Mononuclear cell (primary cell): ENCODE results near the gene XXYLT1. TPM values are rescaled to one million over a fixed set of nuclear protein-coding genes. Genes with fewer than 3 reads are reported as not detected.
"Not testable (repeated sequence)": the region's sequence is repeated elsewhere in the genome, so short reads cannot be mapped to it uniquely, and the experiment has no call there.

Experiments used
- H3K27me3 ChIP-seq: 2 replicates; pipeline ENCODE4 v1.6.0; 2011; ENCODE audit warnings: low read length, control low read depth; ENCODE audit not compliant: insufficient read depth
- H3K4me1 ChIP-seq: 2 replicates; pipeline ENCODE4 v1.5.1; 2011; ENCODE audit warnings: mild to moderate bottlenecking, low read length, control low read depth; ENCODE audit not compliant: insufficient read depth
- H3K4me3 ChIP-seq: 2 replicates; pipeline ENCODE4 v1.5.1; 2011; ENCODE audit warnings: mild to moderate bottlenecking, low read length, moderate library complexity
- H3K9me3 ChIP-seq: 2 replicates; pipeline ENCODE4 v1.5.1; 2011; ENCODE audit warnings: low read depth, mild to moderate bottlenecking, control low read depth, low read length
- total RNA-seq: library from RNA; depleted of rRNA; stranded (reverse); fragments of >200 nt; gene quantifications from one replicate; pipeline ENCODE4 v1.2.3, GENCODE V29; 2012

Gene XXYLT1
- total RNA-seq, 1 donor: 9.0 TPM

DNA sequence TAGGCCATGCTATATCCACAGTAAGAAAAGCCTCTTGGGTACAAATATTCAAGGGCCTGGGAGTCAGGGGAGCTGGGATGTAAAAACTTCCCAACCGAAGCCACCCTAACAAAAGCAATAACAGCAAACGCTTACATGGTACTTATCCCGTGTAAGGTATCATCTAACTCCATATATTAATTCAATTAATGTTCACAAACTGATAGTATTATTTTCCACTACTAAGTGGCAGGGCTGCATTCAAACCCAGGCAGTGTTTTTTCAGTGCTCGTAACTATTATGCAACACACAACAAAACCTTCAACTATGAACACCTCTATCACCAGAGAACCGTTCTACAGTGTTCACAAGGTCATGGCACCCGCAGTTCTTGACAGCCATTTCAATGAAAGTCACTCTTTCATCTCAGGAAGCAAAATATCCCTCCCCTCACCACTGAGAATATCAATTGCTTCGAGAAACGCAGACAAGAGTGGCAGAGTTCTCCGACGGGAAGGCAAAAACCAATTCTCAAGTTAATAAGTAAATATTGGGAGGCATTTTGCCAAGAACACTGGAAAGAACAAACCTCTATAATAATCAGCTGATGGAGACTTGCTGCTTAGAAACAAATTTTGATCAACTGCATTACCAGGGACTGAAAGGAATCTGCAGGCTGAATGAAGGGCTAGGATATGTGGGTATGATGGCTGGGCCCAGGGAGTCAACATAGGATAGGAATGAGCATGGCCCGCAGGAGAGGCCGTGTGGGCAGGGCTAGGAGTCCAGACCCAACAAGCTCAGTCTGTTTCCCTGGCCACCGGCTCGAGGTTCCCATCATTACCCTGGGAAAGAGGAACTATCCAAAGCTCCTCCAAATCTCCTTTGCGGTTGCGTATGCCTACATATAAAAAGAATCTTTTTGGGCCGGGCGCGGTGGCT is 72.3 kb downstream of the XXYLT1 start:
- Histone ChIP-seq H3K27me3 (no peaks in the 10 kb centered on the region), H3K4me1 (peaks cover 14% of the 10 kb centered on the region), H3K4me3 (no peak overlapping the region), H3K9me3 (no peaks in the 10 kb centered on the region)

DNA sequence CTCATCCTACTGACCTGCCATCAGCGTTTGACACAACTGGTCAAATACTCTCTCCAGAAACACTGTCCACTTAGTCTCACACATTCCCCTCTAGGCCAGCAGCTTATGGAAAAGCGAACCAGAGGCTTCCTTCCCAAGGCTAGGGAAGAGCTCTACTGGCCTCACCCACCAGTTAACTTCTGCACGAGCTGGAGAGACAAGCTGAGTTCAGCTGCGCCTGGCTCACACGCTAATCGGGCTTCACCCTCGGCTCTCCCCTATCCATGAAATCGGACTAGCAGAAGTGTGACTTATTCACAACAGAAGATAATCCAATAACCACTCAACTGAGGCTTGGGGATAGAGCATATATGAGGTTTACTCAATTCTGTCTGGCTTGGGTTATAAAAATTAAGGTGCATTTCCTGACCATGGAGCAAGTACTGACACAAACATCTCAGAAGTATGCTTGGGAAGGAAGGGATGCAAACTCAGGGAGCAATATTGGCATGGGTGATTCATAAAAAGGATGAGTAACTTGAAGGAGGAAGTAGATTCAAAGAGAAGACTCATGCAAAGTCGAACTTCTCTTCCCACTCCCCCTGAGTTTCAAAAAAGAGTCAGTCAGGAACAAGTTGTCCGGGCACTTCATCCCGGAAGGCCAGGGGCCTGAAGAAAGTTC is 73.1 kb downstream of the XXYLT1 start:
- Histone ChIP-seq H3K4me1 (peaks cover 11% of the 10 kb centered on the region), H3K9me3 (no peaks in the 10 kb centered on the region), H3K27me3 (no peaks in the 10 kb centered on the region), H3K4me3 (no peak overlapping the region)

DNA sequence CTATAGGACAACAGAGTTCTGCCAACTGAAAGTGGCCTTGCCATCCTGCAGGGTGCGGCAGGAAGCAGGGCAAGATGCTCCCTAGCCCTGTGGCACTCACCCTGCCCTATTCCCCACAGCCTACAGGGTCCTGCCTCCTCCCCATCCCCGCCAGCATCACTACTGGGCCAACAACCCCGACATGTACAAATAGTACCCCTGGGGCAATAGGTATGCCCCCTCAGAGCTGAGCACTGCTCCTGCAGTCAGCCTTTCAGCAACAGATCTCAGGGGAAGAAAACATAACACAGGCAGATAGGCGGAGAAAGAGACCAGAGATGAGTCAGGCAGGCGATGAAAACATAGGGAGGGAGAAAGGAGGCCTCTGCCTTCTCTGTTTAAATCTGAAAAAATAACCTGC is 74.7 kb downstream of the XXYLT1 start:
- Histone ChIP-seq H3K9me3 (peaks cover 8% of the 10 kb centered on the region), H3K4me3 (no peak overlapping the region), H3K27me3 (no peaks in the 10 kb centered on the region), H3K4me1 (peaks cover 11% of the 10 kb centered on the region)

DNA sequence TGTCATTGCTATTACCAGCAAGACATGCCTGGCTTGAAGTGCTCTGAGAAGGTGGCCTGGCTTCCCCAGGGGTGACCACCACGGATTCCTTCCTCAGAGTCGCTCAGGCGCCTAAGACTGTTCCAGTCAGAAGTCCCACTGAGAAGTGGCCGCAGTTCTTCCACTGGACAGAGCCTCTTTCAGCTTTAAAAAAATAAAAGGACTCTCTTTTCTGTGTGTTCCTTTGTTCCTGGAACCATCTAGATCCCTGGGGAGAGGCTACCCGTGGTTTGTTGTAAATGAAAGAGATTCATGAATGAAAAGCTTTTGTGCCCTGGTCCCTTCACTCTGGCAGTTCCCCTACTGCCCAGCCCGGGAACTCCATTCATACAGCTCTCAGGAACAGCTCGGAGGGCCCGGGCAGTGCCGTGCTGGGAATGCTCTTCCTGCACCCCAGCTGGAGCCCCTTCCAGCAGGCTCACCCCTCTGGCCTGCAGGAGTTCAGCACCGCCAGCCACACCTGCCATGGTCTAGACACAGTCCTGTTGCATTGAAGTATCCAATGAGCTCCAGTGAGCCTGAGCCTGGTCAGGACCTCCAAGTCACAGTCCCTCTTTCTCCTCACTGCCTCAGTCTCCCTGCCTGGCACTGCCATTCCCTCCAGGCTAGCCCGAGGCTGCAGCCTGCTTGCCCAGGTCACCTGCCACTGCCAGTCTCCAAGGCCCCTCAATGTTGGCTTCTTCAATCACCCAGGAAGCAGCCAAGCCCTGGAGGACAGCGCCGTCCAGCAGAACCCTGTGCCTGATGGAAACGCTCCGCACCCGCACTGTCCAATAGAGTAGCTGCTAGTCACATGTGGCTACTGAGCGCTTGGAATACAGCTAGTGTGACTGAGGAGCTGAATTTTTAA is 75.4 kb downstream of the XXYLT1 start:
- H3K27me3 ChIP-seq: no peaks in the 10 kb centered on the region
- H3K9me3 ChIP-seq: peaks cover 15% of the 10 kb centered on the region
- peaks cover 11% of the 10 kb centered on the region for H3K4me1 ChIP-seq
- no peak overlapping the region for H3K4me3 ChIP-seq

DNA sequence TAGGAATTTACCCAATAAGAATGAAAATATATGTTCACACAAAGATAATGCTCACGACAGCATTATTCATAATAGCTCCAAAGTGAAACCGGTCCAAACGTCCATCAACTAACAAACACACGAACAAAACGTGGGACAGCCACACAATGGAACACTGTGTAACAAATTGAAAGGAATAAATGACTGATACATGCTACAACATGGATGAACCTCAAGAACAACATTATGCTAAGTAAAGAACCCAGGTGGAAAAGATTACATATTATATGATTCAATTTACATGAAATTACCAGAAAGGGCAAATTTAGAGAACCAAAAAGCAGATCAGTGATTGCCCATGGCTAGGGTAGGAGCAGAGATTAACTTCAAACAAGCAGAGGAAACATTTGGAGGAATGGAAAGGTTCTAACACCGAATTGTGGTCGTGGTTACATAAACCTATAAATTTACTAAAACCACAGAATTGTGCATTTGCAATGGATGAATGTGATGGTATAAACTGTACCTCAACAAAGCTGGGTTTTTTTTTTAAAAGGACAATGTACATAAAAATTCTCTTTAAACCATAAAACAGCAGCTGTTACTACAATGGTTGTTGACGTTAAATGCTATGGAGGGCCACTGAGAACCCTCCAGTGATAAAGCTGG is 76.3 kb downstream of the XXYLT1 start:
- Histone ChIP-seq H3K27me3 (no peaks in the 10 kb centered on the region), H3K4me1 (peaks cover 11% of the 10 kb centered on the region), H3K9me3 (peaks cover 15% of the 10 kb centered on the region), H3K4me3 (no peak overlapping the region)

DNA sequence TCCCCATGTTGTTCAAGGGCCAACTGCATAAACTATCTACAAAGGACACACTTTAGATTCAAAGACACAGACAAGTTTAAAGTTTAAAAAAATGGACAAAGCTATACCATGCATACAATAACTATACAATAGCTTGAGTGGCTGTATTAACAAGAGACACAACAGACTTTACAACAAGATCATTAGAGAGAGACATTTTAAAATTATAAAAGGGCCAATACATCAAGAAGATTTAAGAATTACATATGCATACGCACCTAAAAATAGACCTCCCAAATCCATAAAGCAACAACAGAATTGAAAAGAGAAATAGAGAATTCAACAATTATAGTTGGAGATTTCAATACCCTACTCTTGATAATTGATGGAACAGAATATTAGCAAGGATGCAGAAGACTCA is 79.4 kb downstream of the XXYLT1 start:
- Histone ChIP-seq H3K4me1 (no peaks in the 10 kb centered on the region), H3K4me3 (no peak overlapping the region), H3K27me3 (no peaks in the 10 kb centered on the region), H3K9me3 (peaks cover 15% of the 10 kb centered on the region)

DNA sequence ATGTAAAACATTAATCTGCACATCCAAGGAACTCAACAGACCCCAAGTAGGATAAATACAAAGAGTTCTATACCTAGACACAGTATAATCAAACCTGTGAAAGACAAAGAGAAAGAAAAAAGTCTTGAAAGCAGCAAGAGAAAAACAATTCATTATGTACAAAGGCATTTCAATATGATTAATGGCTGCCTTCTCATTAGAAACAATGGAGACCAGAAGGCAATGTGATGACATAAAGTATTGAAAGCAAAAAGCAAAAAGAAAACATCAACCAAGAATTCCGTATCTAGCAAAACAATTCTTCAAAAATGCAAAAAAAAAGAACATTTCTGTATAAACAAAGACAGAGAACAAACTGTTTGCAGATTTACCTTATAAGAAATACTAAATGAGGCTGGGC is 81.1 kb downstream of the XXYLT1 start:
- no peaks in the 10 kb centered on the region for H3K27me3 ChIP-seq
- H3K4me1 ChIP-seq: peaks cover 16% of the 10 kb centered on the region
- no peak overlapping the region for H3K4me3 ChIP-seq
- peaks cover 15% of the 10 kb centered on the region for H3K9me3 ChIP-seq

DNA sequence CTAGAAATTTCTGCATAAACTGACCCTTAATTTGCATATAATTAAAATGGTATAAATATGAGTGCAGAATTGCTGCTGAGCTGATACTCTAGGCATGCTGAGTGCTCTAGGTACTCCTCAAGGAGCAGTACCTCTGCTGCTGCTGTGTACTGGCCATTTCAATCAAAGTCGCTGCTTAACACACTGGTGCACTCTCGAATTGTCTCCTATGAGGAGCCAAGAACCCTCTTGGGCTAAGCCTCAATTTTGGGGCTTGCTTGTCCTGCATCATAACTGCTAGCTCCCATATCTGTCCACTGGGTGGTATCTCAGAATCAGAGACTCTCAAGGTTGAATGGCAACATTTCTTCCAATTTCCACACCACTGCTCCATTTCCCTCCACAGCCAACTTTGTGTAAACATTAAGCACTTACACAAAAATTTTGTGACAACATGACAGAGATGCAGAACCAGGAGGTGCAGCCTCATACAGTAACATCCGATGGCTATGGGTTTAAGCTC is 82.5 kb downstream of the XXYLT1 start:
- H3K9me3 ChIP-seq: peaks cover 15% of the 10 kb centered on the region
- no peaks in the 10 kb centered on the region for H3K27me3 ChIP-seq
- H3K4me1 ChIP-seq: peaks cover 16% of the 10 kb centered on the region
- no peak overlapping the region for H3K4me3 ChIP-seq

DNA sequence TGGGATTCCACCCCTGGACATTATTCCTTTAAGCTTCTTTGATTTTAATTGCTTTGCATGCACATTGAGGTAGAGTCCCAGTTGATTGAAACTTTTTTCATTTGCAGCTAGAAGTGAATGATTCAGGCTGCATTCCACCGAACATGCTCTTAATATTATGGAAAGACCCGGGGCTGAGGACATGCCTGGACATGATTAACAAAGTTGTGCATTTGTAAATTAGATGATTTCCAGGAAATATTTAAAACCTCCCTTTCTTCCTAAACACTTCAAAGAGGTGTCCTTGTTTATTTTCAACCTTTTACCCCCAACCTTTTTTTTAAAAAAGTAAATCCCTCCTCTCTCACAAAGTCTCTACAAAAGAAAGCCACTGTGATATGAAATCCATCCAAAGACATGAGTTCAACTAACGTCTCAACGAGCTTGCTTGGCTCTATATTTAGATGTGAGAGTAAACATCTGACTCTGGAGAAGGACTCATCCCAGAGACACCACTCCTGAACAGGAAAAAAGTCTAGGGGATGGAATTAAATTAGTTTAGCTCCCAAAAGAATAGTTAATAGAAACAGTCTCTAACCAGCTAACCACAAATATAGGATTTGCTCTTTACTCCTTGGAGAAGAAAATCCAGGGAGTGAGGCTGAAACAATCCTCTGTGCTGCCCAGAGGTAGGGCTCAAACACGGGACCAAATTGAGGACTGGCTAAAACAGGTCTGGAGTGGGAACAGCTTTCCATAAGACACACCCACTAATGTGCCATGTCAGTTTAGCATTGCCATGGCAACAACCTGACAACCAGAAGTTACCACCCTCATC is 83.1 kb downstream of the XXYLT1 start:
- H3K4me1 ChIP-seq: peaks cover 21% of the 10 kb centered on the region
- peaks cover 15% of the 10 kb centered on the region for H3K9me3 ChIP-seq
- H3K27me3 ChIP-seq: no peaks in the 10 kb centered on the region
- H3K4me3 ChIP-seq: no peak overlapping the region

DNA sequence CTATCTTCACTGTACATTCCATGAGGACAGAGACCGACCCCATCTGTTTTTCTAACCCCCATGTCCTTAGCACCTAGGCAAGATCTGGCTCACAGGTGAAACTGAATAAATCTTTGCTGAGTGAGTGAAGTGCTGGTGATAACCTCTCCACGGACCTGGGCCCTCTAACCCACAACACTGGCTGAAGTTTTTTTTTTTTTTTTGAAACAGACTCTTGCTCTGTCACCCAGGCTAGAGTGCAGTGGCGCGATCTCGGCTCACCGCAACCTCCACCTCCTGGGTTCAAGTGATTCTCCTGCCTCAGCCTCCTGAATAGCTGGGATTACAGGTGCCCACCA is 84.3 kb downstream of the XXYLT1 start:
- peaks cover 21% of the 10 kb centered on the region for H3K4me1 ChIP-seq
- peaks cover 11% of the 10 kb centered on the region for H3K9me3 ChIP-seq
- not testable (repeated sequence) for H3K4me3 ChIP-seq, H3K27me3 ChIP-seq

DNA sequence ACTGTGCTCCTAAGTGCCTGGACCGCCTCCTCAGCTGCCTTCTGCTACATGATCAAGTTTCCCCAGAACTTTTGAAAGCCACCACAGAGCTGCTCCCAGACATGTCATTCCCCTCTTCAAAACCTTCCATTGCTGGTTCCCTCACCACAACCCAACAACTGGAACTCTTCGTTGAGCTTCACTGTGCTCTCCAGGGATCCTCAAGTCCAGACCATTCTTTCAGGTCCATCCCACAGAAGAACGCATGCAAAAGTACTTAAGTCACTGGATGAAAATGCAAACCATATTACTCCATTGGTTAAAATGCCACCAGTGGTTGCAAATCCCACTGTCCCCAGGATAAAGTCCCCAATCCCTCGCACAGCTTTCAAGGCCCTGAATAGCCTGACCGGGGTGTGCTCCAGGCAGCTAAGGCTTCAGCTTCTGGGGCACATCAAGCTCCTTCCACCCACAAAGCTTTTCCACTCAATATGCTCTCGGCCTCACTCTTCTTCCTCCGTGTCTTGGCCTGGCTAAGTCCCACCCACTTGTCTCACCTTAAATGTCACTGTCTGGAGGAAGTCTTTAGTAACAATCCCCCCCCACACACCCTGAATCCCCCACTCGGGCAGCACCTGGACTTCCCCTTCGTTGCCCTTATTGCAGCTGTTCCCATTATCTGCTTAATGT is 84.8 kb downstream of the XXYLT1 start:
- Histone ChIP-seq H3K4me3 (no peak overlapping the region), H3K4me1 (peaks cover 21% of the 10 kb centered on the region), H3K27me3 (no peaks in the 10 kb centered on the region), H3K9me3 (peaks cover 6% of the 10 kb centered on the region)

DNA sequence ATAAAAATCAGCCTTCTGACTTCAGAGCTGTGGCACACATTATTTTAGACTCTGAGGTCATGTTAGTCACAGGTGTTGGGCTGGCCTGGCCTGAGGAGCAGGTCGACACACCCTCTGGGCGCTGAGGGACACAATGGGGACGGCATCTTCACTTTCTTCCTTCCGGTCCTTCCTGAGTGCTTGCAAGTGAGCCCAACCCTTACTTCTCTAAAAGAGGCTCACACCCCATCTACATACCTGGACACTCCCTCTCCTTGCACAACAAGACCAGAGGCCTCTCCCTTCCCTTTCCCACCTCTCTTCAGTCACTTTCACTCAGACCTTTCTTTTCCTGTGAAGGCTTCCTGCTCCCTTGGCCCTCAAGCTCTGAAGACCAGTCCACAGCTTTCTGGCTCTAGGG is 85.4 kb downstream of the XXYLT1 start:
- Histone ChIP-seq H3K4me3 (no peak overlapping the region), H3K4me1 (peaks cover 24% of the 10 kb centered on the region), H3K27me3 (no peaks in the 10 kb centered on the region), H3K9me3 (peaks cover under 1% of the 10 kb centered on the region)

DNA sequence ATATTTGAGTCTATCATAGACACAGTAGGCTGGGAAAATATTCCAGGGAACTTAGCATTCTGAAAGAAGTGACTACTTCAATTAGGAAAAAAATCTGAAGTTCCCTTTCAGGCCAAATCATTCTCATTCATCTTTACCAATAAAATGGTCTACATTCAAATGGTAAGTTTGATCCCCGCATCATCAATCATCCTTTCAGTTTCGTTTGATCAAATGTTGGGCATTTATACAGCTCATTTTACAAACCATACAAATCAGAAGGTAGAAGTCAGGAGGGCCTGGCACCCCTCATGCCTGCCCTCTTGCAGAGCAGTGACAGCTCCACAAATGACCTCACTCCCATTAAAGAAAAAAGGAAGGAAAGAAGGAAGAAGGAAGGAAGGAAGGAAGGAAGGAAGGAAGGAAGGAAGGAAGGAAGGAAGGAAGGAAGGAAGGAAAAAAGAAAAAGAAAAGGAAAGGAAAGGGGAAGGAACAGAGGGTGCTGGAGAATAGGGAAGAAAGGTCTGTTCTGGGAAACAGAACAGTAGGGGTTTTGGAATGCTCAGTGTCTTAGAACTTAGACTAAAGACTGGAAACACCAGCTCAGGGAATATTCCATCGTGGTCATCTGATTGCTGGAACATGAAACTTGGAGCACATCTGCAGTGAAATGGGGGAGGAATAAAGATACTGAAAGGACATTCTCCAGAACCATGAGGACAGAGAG is 86.1 kb downstream of the XXYLT1 start:
- H3K4me3 ChIP-seq: no peak overlapping the region
- H3K27me3 ChIP-seq: no peaks in the 10 kb centered on the region
- H3K4me1 ChIP-seq: peaks cover 31% of the 10 kb centered on the region
- H3K9me3 ChIP-seq: no peaks in the 10 kb centered on the region
